Loucy (cell line): Measurements from ENCODE around the gene CDRT15.

Source experiments
- CTCF ChIP-seq: fragments of 200-600 bp; sonication (generic); conservative IDR thresholded peaks from 2 replicates; pipeline ENCODE4 v1.5.1; 2014; ENCODE audit warnings: mild to moderate bottlenecking, antibody characterized with exemption, low read length
- EZH2phosphoT487 ChIP-seq: fragments of 200-600 bp; IDR thresholded peaks from 2 replicates; pipeline ENCODE4 v1.6.1; 2018; ENCODE audit warnings: antibody characterized with exemption, mild to moderate bottlenecking, moderate library complexity, borderline replicate concordance

GRCh38 chr17:14206891-14207290 lies 29.8 kb downstream of the CDRT15 start:
- no peak for TF ChIP-seq CTCF
- TF ChIP-seq EZH2phosphoT487: no peak
